Measurements from ENCODE around the gene PRLHR.

PRLHR gene

DNA sequence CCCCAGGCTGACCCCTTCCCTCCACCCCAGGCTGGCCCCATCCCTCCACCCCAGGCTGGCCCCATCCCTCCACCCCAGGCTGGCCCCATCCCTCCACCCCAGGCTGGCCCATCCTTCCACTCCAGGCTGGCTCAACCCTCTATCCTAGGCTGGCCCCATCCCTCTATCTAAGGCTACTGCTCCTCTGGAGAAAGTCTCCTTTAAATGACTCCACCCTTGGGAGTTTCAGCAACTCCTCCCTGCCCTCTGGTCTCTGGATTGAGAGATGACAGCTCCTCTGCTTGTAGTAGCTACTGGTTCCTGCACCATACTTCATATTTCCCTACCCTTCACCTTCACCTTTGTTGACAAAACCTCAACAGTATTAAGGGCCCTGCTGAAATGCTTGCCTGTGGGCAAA, 8.5 kb downstream of the PRLHR start:
- DNase-seq: no peak

DNA sequence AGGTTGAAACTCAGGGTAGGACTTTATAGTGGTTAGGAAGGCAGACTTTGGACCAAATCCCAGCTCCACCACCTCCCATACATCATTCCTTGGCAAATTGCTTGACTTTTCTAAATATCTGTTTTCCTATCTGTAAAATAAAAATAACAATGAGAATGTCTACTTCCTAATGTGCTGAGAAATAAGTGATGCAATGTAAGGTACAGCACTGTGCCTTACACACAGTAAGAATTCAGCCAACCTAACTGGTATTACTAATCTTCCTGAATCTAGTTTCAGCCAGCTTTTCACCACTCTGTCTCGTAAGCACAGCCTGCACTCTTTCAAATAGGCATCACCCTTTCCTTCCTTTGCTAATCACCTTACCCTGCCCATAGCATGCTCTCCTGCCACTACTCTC, 9.7 kb downstream of the PRLHR start:
- DNase-seq: no peak

DNA sequence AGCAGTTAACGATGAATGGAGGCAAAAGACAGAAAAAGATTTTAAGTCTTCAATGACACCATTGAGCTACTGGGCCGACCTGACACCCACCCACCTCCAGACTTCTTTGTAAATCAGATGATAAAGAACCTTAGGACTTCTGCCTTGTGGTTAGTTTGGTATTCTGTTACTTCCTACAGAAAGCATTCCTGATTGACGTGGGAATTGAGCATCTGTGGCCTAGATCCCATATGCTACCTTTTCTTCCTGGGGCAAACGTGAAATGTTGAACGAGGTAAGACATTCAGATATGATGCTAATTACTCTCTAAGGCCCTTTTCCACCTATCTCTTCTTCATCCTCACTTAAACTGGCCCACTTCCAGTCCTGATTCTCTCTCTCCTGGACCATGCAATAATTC, 10.2 kb downstream of the PRLHR start:
- no peak for DNase-seq

DNA sequence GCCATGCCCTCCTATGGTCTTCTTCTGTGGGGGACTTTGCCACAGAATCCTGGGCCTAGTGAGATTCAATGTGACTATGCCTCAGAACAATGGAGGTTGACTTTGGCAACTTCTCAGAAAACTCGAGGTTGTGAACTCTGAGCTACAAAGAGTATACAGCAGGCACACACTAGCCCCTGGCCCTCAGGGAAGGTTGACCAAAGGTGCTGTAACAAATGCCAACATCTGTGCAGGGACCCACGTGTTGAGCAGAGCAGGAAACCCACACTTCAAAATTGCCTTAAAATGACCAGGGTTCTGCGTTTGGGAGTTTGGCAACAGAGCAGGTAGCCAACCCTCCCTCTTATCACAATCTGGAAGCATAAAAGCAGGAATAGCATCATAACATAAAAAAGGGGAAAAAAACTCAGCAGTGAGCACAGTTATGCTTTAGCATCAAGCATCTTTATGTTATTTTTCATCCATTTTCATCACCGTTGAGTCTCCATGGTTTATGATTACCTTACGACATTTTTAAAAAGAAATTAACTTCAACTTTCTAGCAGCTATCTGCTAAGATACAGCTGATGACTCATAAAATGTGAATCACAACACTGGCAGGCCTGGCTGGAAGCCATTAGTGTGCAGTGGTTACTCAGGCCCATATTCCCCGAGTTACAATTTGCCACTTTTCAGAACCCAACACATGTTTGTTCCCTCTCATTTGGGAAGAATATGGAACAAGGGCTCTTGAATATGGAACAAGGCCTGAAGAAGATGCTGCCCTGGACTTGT, 11.1 kb downstream of the PRLHR start:
- no peak for DNase-seq

DNA sequence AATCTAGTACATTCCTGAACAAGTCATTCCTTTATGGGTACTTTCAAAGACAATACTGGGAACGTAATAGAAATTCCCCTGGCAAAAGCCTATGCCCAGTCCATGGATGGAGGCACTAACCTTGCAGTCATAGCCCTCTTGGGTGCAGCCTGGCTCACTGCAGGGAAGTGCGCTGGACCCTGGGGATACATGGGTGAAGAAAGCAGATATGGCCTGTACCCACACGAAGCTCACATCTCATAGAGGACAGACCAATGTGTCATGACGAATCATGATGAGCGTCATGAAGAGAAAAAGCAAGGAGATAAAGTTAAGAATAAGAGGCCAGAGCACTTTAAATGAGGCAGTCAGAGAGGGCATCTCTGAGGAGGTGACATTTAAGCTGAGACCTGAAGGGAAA, 11.8 kb downstream of the PRLHR start:
- no peak for DNase-seq

DNA sequence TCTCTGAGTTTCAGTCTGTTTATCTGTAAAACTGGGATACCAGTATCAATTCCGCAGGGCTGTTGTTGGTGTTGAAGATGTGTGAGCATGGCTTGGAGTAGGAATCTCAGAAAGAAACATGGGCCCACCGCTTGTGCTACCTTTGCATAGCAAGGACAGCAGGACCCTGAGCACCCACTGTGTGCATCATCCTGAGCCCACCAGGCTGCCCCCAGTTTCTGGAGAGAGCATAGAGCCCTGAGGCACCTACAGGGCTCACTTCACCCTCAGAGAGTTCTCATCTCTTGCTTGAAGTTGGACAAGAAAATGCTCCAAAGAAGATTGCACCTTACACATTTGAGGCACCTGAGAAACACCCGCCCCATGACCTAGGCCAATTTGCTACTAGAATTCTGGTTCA, 12.9 kb downstream of the PRLHR start:
- no peak for DNase-seq

- no peak for DNase-seq
Measured at GRCh38 chr10:118581340-118581739, 14.1 kb downstream of the PRLHR start.

DNA sequence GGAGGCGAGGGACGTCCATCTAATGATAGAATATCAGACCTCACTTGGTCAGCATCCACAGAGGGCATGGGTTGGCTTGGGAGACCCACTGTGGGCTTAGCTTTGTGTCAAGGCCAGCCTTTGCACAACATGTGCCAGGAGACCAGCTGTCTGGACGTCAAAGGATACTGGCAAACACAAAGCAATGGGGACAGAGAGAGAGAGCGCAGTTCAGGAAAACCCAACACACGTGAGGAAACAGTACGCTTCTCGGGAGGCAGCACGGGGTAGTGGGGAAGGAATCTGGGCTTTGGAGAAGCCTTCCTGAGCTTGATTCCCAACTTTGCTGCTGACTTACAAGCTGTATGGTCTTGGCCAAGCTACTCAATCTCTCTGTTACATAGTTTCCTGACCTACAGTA, 14.7 kb downstream of the PRLHR start:
- no peak for DNase-seq

DNA sequence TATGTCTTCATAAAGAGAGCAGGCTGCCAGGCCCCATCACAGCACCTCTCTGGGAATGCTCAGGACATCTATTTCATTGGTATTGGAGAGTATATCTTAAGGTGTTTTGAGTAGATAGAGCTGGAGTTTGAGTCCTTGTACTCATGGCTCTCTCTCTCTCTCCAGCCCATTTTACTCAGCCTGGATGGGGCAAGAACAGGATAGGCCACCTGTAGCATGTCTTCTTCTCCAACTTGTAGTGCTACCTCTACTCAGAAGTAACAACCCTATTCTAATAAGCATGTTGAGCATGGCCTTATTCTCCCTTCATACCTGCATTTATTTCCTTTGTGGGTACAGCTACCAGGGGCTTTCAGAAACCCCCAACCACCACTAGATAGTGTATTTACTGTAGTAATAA, 21.9 kb downstream of the PRLHR start:
- no peak for DNase-seq

DNA sequence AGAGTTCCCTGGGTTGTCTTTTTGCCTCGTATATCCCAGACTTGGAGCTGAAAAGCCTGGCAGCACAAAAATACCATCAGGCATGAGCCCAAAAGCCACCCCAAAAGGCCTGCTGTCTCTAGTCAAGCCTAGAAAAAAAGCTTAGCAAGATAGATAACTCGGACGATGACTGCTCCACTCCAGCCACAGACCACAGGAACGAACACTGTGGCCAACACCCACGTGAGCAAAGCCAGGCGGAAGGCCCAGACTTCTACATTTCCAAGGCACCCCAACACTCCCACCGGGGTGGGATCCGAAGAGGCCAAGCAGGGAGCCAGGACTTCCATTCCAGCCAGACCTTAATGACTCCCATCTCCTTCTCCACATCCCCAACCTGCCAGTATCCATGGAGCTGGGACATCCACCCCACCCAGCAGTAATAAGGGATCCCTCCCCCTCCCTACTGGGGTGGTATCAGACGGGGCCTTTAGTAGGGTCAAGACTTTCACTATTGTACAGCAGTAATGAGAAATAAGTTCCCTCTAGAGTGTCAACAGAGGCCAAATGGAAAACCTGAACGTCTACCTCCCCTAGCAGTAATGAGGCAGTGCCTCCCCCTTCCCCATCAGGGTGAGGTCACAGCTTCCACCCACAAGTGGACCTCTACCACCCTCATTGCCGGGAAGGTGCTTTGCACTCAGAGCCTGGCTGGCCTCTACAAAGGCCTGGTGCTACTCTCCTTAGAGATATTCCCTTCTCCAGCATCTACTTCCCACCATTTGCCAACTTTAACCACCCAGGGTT, 23.0 kb downstream of the PRLHR start:
- no peak for DNase-seq

DNA sequence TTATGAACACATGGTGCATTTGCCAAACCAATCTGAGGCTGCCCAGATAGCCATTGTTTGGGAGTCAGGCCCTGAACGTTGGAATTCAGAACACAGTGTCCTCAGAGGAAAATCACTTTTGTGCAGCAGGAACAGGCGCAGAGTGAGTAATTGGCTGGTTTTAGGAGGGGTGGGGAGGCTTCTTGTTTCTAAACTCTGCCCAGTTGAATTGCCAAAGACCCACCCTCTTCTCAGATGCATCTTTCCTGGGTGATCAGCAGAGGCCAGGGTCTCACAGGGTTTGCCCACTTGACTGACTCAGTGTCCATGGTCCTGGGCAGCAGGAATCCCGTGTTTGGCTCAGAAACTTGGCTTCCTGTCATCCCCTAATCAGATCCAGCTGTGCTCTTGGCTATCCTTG, 24.3 kb downstream of the PRLHR start:
- DNase-seq: no peak

- DNase-seq: no peak
Measured at GRCh38 chr10:118570591-118570990, 24.9 kb downstream of the PRLHR start.

- DNase-seq: no peak
Measured at GRCh38 chr10:118569882-118570252, 25.6 kb downstream of the PRLHR start.

- no peak for DNase-seq
Measured at GRCh38 chr10:118569241-118569881, 26.1 kb downstream of the PRLHR start.

- DNase-seq: peak; percentile 8 to 16
Measured at GRCh38 chr10:118568327-118568848, 27.1 kb downstream of the PRLHR start.

GRCh38 chr10:118567701-118568248, 27.7 kb downstream of the PRLHR start:
- no peak for DNase-seq

DNA sequence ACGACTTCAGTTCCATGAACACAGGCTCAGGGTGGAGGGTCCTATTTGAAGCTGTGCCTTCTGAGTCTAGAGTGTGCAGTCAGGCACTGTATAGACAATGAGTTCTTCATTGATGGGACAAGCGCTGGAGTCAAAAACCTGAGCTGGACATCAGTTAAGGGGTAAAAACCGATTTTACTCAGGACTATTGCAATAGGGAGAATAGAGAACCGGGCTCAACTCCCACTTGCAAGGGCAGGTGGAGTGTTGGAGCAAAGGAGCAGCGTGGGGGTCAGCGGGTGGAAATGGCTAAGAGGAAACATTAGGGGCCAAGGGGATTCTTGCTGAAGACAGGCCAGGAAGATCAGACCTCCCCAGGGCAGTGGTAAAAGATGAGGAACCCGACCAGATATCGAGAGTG, 28.5 kb downstream of the PRLHR start:
- no peak for DNase-seq

GRCh38 chr10:118565301-118566075, 30.0 kb downstream of the PRLHR start:
- no peak for DNase-seq

DNA sequence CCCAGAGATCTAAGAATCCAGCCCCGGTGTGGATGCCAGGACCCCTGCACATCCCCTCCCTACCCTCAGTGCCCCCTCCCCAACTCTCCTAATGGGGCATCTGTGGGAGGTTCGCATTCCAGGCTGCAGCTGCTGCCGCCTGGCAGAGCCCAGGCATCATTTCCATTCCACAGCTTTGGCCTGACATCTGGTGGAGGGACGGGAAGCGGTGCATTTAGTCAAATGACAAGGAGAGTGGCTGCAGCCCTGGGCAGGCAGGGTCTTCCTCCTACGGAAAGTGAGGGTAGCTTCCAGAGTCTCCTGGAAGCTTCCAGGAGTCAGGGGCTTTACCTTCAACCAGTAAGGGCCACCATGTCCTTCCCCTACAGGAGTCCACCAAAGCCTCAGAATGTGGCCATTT, 30.8 kb downstream of the PRLHR start:
- peak; percentile 43 to 48 for DNase-seq

DNA sequence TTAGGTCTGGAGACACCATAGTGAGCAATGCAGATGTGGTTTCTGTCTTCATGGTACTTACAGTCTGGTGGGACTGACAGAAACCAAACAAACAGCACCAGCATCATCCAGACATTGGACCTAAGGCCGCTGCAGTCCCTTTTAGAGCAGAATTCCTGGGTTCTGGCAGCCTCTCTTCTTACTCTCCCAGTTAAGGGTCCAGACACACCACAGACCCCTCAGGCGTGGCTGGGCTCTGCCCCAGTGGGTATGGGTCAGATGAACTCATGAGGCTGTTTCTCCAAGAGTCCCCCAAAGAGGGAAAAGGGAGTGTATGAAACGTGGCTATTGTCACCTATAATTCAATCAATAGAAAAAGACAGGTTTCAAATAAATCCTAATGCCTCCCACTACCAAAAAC, 31.3 kb downstream of the PRLHR start:
- no peak for DNase-seq

GRCh38 chr10:118563373-118563890, 32.0 kb downstream of the PRLHR start:
- DNase-seq: no peak

DNA sequence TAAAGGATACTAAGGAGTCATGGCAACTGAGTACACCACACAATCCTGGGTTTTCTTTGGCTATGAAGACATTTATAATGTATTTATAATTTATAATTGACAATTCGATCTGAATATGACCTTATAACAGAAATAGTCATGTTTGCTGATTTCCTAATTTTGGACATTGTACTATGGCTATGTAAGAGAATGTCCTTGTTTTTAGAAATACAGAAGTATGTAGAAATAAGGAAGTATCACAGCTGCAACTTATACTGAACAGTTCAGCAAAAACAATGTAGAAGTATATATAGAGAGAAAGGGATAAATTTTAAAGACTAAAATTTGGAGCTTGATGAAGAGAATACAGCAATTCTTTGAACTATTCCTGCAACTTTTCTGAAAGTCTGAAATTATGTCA, 32.6 kb downstream of the PRLHR start:
- no peak for DNase-seq
